ENCODE measurements around the gene IL20RA. TPM values are rescaled to one million over a fixed set of nuclear protein-coding genes. Genes with fewer than 3 reads are reported as not detected.

IL20RA gene
- total and polyA plus RNA-seq, 2 donors (not counting 3 experiments of a cell fraction or from before 2014, with no cell fraction given) = not detected

DNA sequence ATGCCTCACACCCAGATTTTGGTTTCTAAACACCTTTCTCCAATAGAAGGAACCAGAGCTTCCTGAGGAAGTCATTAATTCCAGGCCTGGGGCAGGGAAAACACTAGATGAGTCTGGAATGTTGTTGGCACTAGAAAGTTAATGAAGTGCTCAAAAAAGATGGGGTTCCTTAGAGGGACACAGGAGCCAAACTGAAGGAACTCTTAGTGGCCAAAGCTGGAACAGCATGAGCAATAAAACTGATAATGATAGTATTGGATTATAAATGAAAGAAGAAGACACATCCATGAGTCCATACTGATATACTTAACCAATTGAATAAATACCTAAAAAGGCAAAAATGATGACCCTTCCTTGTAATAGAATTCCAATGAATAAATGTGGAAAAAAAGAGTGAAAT, 4.4 kb downstream of the IL20RA start:
- CTCF ChIA-PET = interaction anchor here (1.6 to 1.7 kb wide), 2 partner anchors 12 to 16 kb away, joined by 5 read pairs; no protein-coding TSS in a partner anchor
- no peaks in the 10 kb centered on the region for H3K9me1 ChIP-seq (replicated peaks; ENCODE audit: control insufficient read depth, extremely low read depth, insufficient read depth, low read length)
- H3K9ac ChIP-seq (replicated peaks; ENCODE audit: extremely low read depth, insufficient read depth, low read length) = no peak overlapping the region
- H2AFZ ChIP-seq (ENCODE audit: low read depth, low read length) = no peak overlapping the region
- no peaks in the 10 kb centered on the region for H4K20me1 ChIP-seq (replicated peaks; ENCODE audit: control insufficient read depth, extremely low read depth, insufficient read depth, low read length)
- no peaks in the 10 kb centered on the region for H3K36me3 ChIP-seq (ENCODE audit: control insufficient read depth in 2 of 2, extremely low read depth in 1 of 2, insufficient read depth in 2 of 2, low read length in 2 of 2)
- TF ChIP-seq JUN (IDR thresholded peaks at IDR 0.05; ENCODE audit: borderline replicate concordance, insufficient read depth, insufficient read length, low read depth) (no peak), EZH2 (IDR thresholded peaks at IDR 0.05; ENCODE audit: borderline replicate concordance, low read depth, low read length, severe bottlenecking) (no peak), MAX (IDR thresholded peaks at IDR 0.05; ENCODE audit: insufficient read depth, insufficient read length) (no peak), CTCF (IDR thresholded peaks at IDR 0.05; ENCODE audit: extremely low read depth in 1 of 2, insufficient read depth in 1 of 2, low read depth in 1 of 2, low read length in 2 of 2) (no peak)
- no TSS peak for BruUV-seq (replicated peaks)
- POLR2A ChIA-PET = no interaction called here
- no peak overlapping the region for H3K4me3 ChIP-seq (replicated peaks in 1 of 3; ENCODE audit: insufficient read depth in 1 of 3, low read depth in 1 of 3, low read length in 3 of 3)
- peaks cover 10 to 33% of the 10 kb centered on the region in 2 experiments for H3K27me3 ChIP-seq (ENCODE audit: control insufficient read depth in 2 of 2, insufficient read depth in 2 of 2, low read length in 2 of 2)
- intact Hi-C loops (cut with micrococcal nuclease) (no loop called here), dilution Hi-C loops (cut with MboI; ENCODE audit: extremely low pct_ligation_motif_present, low sequenced_read_pairs) (no loop called here)
- DNase-seq (ENCODE audit: low read depth, low spot score) (no peak), FAIRE-seq (no peak)
- no peaks in the 10 kb centered on the region for H3K4me1 ChIP-seq (ENCODE audit: control insufficient read depth, extremely low read depth, insufficient read depth, low read length)
- no peak overlapping the region for H3K4me2 ChIP-seq (ENCODE audit: insufficient read depth, low read length)
- H3K79me2 ChIP-seq (ENCODE audit: control insufficient read depth, insufficient read depth, low read length) = no peaks in the 10 kb centered on the region
- H3K9me3 ChIP-seq (replicated peaks; ENCODE audit: control insufficient read depth, insufficient read depth, low read length) = no peaks in the 10 kb centered on the region
- no peak overlapping the region for H3K27ac ChIP-seq (ENCODE audit: insufficient read depth, low read depth, low read length)

- H3K27ac ChIP-seq (ENCODE audit: insufficient read depth, low read depth, low read length) = no peak overlapping the region
- intact Hi-C loops (cut with micrococcal nuclease) (no loop called here), dilution Hi-C loops (cut with MboI; ENCODE audit: extremely low pct_ligation_motif_present, low sequenced_read_pairs) (no loop called here)
- DNase-seq (ENCODE audit: low read depth, low spot score) (no peak), FAIRE-seq (no peak)
- H3K79me2 ChIP-seq (ENCODE audit: control insufficient read depth, insufficient read depth, low read length) = no peaks in the 10 kb centered on the region
- H3K36me3 ChIP-seq (ENCODE audit: control insufficient read depth in 2 of 2, extremely low read depth in 1 of 2, insufficient read depth in 2 of 2, low read length in 2 of 2) = no peaks in the 10 kb centered on the region
- ChIA-PET POLR2A (no interaction called here), CTCF (interaction anchor here (1.5 to 1.7 kb wide), 2 partner anchors 11 to 25 kb away, joined by 4 to 5 read pairs; no protein-coding TSS in a partner anchor)
- H3K27me3 ChIP-seq (ENCODE audit: control insufficient read depth in 2 of 2, insufficient read depth in 2 of 2, low read length in 2 of 2) = peaks cover 7 to 27% of the 10 kb centered on the region in 2 experiments
- BruUV-seq (replicated peaks) = no TSS peak
- no peak overlapping the region for H3K9ac ChIP-seq (replicated peaks; ENCODE audit: extremely low read depth, insufficient read depth, low read length)
- H4K20me1 ChIP-seq (replicated peaks; ENCODE audit: control insufficient read depth, extremely low read depth, insufficient read depth, low read length) = no peaks in the 10 kb centered on the region
- no peaks in the 10 kb centered on the region for H3K4me1 ChIP-seq (ENCODE audit: control insufficient read depth, extremely low read depth, insufficient read depth, low read length)
- H2AFZ ChIP-seq (ENCODE audit: low read depth, low read length) = no peak overlapping the region
- no peak for TF ChIP-seq FOS (IDR thresholded peaks at IDR 0.05; ENCODE audit: borderline replicate concordance, insufficient read depth, low read length)
- TF ChIP-seq POLR2AphosphoS5 (IDR thresholded peaks at IDR 0.05; ENCODE audit: insufficient read depth, low read depth, low read length) = no peak
- no peak for TF ChIP-seq GATA2 (IDR thresholded peaks at IDR 0.05; ENCODE audit: insufficient read depth, insufficient read length, low read depth, low read length)
- no peak for TF ChIP-seq JUN (IDR thresholded peaks at IDR 0.05; ENCODE audit: borderline replicate concordance, insufficient read depth, insufficient read length, low read depth)
- TF ChIP-seq POLR2A (IDR thresholded peaks at IDR 0.05; ENCODE audit: low read depth, low read length) = no peak
- no peak for TF ChIP-seq EZH2 (IDR thresholded peaks at IDR 0.05; ENCODE audit: borderline replicate concordance, low read depth, low read length, severe bottlenecking)
- TF ChIP-seq MAX (IDR thresholded peaks at IDR 0.05; ENCODE audit: insufficient read depth, insufficient read length) = no peak
- no peak for TF ChIP-seq MYC (IDR thresholded peaks at IDR 0.05; ENCODE audit: low read depth, low read length)
- no peak for TF ChIP-seq CTCF (IDR thresholded peaks at IDR 0.05; ENCODE audit: extremely low read depth in 1 of 2, insufficient read depth in 1 of 2, low read depth in 1 of 2, low read length in 2 of 2)
- H3K9me1 ChIP-seq (replicated peaks; ENCODE audit: control insufficient read depth, extremely low read depth, insufficient read depth, low read length) = no peaks in the 10 kb centered on the region
- H3K4me3 ChIP-seq (replicated peaks in 1 of 3; ENCODE audit: insufficient read depth in 1 of 3, low read depth in 1 of 3, low read length in 3 of 3) = no peak overlapping the region
- no peaks in the 10 kb centered on the region for H3K9me3 ChIP-seq (replicated peaks; ENCODE audit: control insufficient read depth, insufficient read depth, low read length)
- no peak overlapping the region for H3K4me2 ChIP-seq (ENCODE audit: insufficient read depth, low read length)
Observed at GRCh38 chr6:137039010-137039409, 5.8 kb downstream of the IL20RA start.

Data from endothelial cell of umbilical vein (primary cell).